ENCODE results near the gene SLC9B2.
A peak's percentile ranks its signal among the peaks of the same experiment; 100 is the strongest.

Gene SLC9B2

GRCh38 chr4:103021120-103021519 is 55.4 kb downstream of the SLC9B2 start:
- DNase-seq (ENCODE audit: low read depth), result no peak
- TF ChIP-seq MYC (IDR thresholded peaks at IDR 0.05; ENCODE audit: low read depth, low read length) (no peak), POLR2A (IDR thresholded peaks at IDR 0.05; ENCODE audit: extremely low read depth, insufficient read length) (no peak), CTCF (IDR thresholded peaks at IDR 0.05; ENCODE audit: low read depth, low read length) (no peak), MAX (IDR thresholded peaks at IDR 0.05; ENCODE audit: low read depth, low read length) (no peak)
- no peak overlapping the region for H3K4me3 ChIP-seq (ENCODE audit: low read depth, low read length)

GRCh38 chr4:103019308-103020124 is 57.0 kb downstream of the SLC9B2 start, which contains the start of gene SLC9B1:
Gene SLC9B1 (minus strand): TSS chr4:103019705. CDS start chr4:102991711, 27,994 bp downstream.
- H3K4me3 ChIP-seq (ENCODE audit: low read depth, low read length), result peak within 1 kb of the TSS; percentile 75
- peak; percentile 94 for DNase-seq (ENCODE audit: low read depth)
- peak; percentile 51 for TF ChIP-seq POLR2A (IDR thresholded peaks at IDR 0.05; ENCODE audit: extremely low read depth, insufficient read length)
- TF ChIP-seq MYC (IDR thresholded peaks at IDR 0.05; ENCODE audit: low read depth, low read length), result no peak; the same call in 1 of the 2 replicates
- TF ChIP-seq CTCF (IDR thresholded peaks at IDR 0.05; ENCODE audit: low read depth, low read length), result no peak
- peak; percentile 50; the same call in 1 of the 2 replicates for TF ChIP-seq MAX (IDR thresholded peaks at IDR 0.05; ENCODE audit: low read depth, low read length)

- TF ChIP-seq CTCF (IDR thresholded peaks at IDR 0.05; ENCODE audit: low read depth, low read length), result no peak
- TF ChIP-seq MAX (IDR thresholded peaks at IDR 0.05; ENCODE audit: low read depth, low read length), result no peak
- TF ChIP-seq POLR2A (IDR thresholded peaks at IDR 0.05; ENCODE audit: extremely low read depth, insufficient read length), result no peak
- TF ChIP-seq MYC (IDR thresholded peaks at IDR 0.05; ENCODE audit: low read depth, low read length), result no peak
- DNase-seq (ENCODE audit: low read depth), result peak; percentile 10
- H3K4me3 ChIP-seq (ENCODE audit: low read depth, low read length), result peak overlapping the region; percentile 75
These were observed 57.9 kb downstream of the SLC9B2 start for GRCh38 chr4:103018391-103019307.

- no peak for DNase-seq (ENCODE audit: low read depth)
- TF ChIP-seq POLR2A (IDR thresholded peaks at IDR 0.05; ENCODE audit: extremely low read depth, insufficient read length) (no peak), MAX (IDR thresholded peaks at IDR 0.05; ENCODE audit: low read depth, low read length) (no peak), CTCF (IDR thresholded peaks at IDR 0.05; ENCODE audit: low read depth, low read length) (no peak), MYC (IDR thresholded peaks at IDR 0.05; ENCODE audit: low read depth, low read length) (no peak)
- no peak overlapping the region for H3K4me3 ChIP-seq (ENCODE audit: low read depth, low read length)
These were observed 64.0 kb downstream of the SLC9B2 start for GRCh38 chr4:103012551-103012950.

GRCh38 chr4:103012060-103012459 is 64.5 kb downstream of the SLC9B2 start:
- no peak for DNase-seq (ENCODE audit: low read depth)
- no peak for TF ChIP-seq MYC (IDR thresholded peaks at IDR 0.05; ENCODE audit: low read depth, low read length)
- no peak for TF ChIP-seq POLR2A (IDR thresholded peaks at IDR 0.05; ENCODE audit: extremely low read depth, insufficient read length)
- no peak for TF ChIP-seq MAX (IDR thresholded peaks at IDR 0.05; ENCODE audit: low read depth, low read length)
- no peak for TF ChIP-seq CTCF (IDR thresholded peaks at IDR 0.05; ENCODE audit: low read depth, low read length)
- no peak overlapping the region for H3K4me3 ChIP-seq (ENCODE audit: low read depth, low read length)
